GM19328 (cell line): ENCODE measurements around the gene MYH7B.

Experiments
- ATAC-seq: cut with Tn5 transposase; IDR thresholded peaks from one replicate; pipeline ENCODE4 v1.9.1; 2021; ENCODE audit warnings: mild to moderate bottlenecking, moderate library complexity; ENCODE audit not compliant: unreplicated experiment

Gene MYH7B

GRCh38 chr20:34943808-34944567, 11.7 kb upstream of the MYH7B start:
- ATAC-seq: no peak

GRCh38 chr20:34945315-34946077, 10.2 kb upstream of the MYH7B start:
- ATAC-seq: no peak

- ATAC-seq: no peak
These were observed 9.0 kb upstream of the MYH7B start for GRCh38 chr20:34946661-34947060.

- ATAC-seq: no peak
These were observed 8.3 kb upstream of the MYH7B start for GRCh38 chr20:34947336-34947735.

- ATAC-seq: no peak
These were observed 7.6 kb upstream of the MYH7B start for GRCh38 chr20:34948030-34948429.

- no peak for ATAC-seq
These were observed 6.5 kb upstream of the MYH7B start for GRCh38 chr20:34949120-34949519.

- no peak for ATAC-seq
These were observed 4.4 kb upstream of the MYH7B start for GRCh38 chr20:34951252-34951651.

- no peak for ATAC-seq
These were observed 4.0 kb upstream of the MYH7B start for GRCh38 chr20:34951652-34952051.

- ATAC-seq: no peak
These were observed 3.0 kb upstream of the MYH7B start for GRCh38 chr20:34952671-34953070.

- no peak for ATAC-seq
These were observed 1.7 kb upstream of the MYH7B start for GRCh38 chr20:34953960-34954359.

GRCh38 chr20:34954904-34955230, 801 bp upstream of the MYH7B start:
- ATAC-seq: no peak

- no peak for ATAC-seq
These were observed 382 bp downstream of the MYH7B start for GRCh38 chr20:34956041-34956458.

GRCh38 chr20:34956751-34957472, 1.2 kb downstream of the MYH7B start:
- no peak for ATAC-seq

GRCh38 chr20:34964486-34964885, 8.8 kb downstream of the MYH7B start:
- no peak for ATAC-seq

- ATAC-seq: no peak
These were observed 9.4 kb downstream of the MYH7B start for GRCh38 chr20:34965051-34965450.

GRCh38 chr20:34967421-34967820, 11.8 kb downstream of the MYH7B start:
- ATAC-seq: no peak

- ATAC-seq: no peak
These were observed 12.5 kb downstream of the MYH7B start for GRCh38 chr20:34968042-34968775.

GRCh38 chr20:34970193-34970840, 14.6 kb downstream of the MYH7B start:
- no peak for ATAC-seq

- ATAC-seq: no peak
These were observed 15.3 kb downstream of the MYH7B start for GRCh38 chr20:34970846-34971560.
